ENCODE measurements around the gene PRR23E. TPM values are rescaled to one million over a fixed set of nuclear protein-coding genes. Genes with fewer than 3 reads are reported as not detected.

PRR23E gene
- polyA plus RNA-seq, 1 donor, result not detected

- H3K27ac ChIP-seq (ENCODE audit: low read length), result no peak overlapping the region
- H3K4me3 ChIP-seq (ENCODE audit: low read length), result no peak overlapping the region
- WGBS (ENCODE audit: insufficient coverage, low lambda C conversion rate), result no CpG with 5 or more reads among the region's 15 CpGs
- H3K36me3 ChIP-seq (ENCODE audit: control insufficient read depth, insufficient read depth, low read length), result no peaks in the 10 kb centered on the region
- H3K9me3 ChIP-seq (ENCODE audit: control insufficient read depth, low read depth, low read length), result peaks cover 2% of the 10 kb centered on the region
- no peak for DNase-seq
- H3K4me1 ChIP-seq (ENCODE audit: control insufficient read depth, insufficient read depth, low read length), result no peaks in the 10 kb centered on the region
- peaks cover 13% of the 10 kb centered on the region for H3K27me3 ChIP-seq (ENCODE audit: control insufficient read depth, insufficient read depth, low read length)
Measured at GRCh38 chr3:127196466-127197299, 3.8 kb downstream of the PRR23E start.

GRCh38 chr3:127197300-127198189 is 4.6 kb downstream of the PRR23E start:
- H3K27me3 ChIP-seq (ENCODE audit: control insufficient read depth, insufficient read depth, low read length), result peaks cover 13% of the 10 kb centered on the region
- H3K4me1 ChIP-seq (ENCODE audit: control insufficient read depth, insufficient read depth, low read length), result no peaks in the 10 kb centered on the region
- WGBS (ENCODE audit: insufficient coverage, low lambda C conversion rate), result no CpG with 5 or more reads among the region's 14 CpGs
- H3K27ac ChIP-seq (ENCODE audit: low read length), result no peak overlapping the region
- peaks cover 2% of the 10 kb centered on the region for H3K9me3 ChIP-seq (ENCODE audit: control insufficient read depth, low read depth, low read length)
- no peak for DNase-seq
- H3K36me3 ChIP-seq (ENCODE audit: control insufficient read depth, insufficient read depth, low read length), result no peaks in the 10 kb centered on the region
- no peak overlapping the region for H3K4me3 ChIP-seq (ENCODE audit: low read length)

- Histone ChIP-seq H3K36me3 (ENCODE audit: control insufficient read depth, insufficient read depth, low read length) (no peaks in the 10 kb centered on the region), H3K4me3 (ENCODE audit: low read length) (no peak overlapping the region), H3K27ac (ENCODE audit: low read length) (no peak overlapping the region), H3K4me1 (ENCODE audit: control insufficient read depth, insufficient read depth, low read length) (no peaks in the 10 kb centered on the region), H3K27me3 (ENCODE audit: control insufficient read depth, insufficient read depth, low read length) (peaks cover 13% of the 10 kb centered on the region), H3K9me3 (ENCODE audit: control insufficient read depth, low read depth, low read length) (no peaks in the 10 kb centered on the region)
- 88% methylated on average over 1 of the region's 6 CpGs for WGBS (ENCODE audit: insufficient coverage, low lambda C conversion rate)
- DNase-seq, result no peak
Measured at GRCh38 chr3:127200086-127200691, 7.3 kb downstream of the PRR23E start.

GRCh38 chr3:127203024-127203423 is 10.1 kb downstream of the PRR23E start:
- no peak for DNase-seq
- Histone ChIP-seq H3K27me3 (ENCODE audit: control insufficient read depth, insufficient read depth, low read length) (peaks cover 10% of the 10 kb centered on the region), H3K27ac (ENCODE audit: low read length) (no peak overlapping the region), H3K4me1 (ENCODE audit: control insufficient read depth, insufficient read depth, low read length) (no peaks in the 10 kb centered on the region), H3K36me3 (ENCODE audit: control insufficient read depth, insufficient read depth, low read length) (no peaks in the 10 kb centered on the region), H3K4me3 (ENCODE audit: low read length) (no peak overlapping the region), H3K9me3 (ENCODE audit: control insufficient read depth, low read depth, low read length) (no peaks in the 10 kb centered on the region)
- WGBS (ENCODE audit: insufficient coverage, low lambda C conversion rate), result 40% methylated on average over 1 of the region's 1 CpG

GRCh38 chr3:127204841-127205582 is 12.1 kb downstream of the PRR23E start:
- no peak for DNase-seq
- no peak overlapping the region for H3K4me3 ChIP-seq (ENCODE audit: low read length)
- H3K9me3 ChIP-seq (ENCODE audit: control insufficient read depth, low read depth, low read length), result no peaks in the 10 kb centered on the region
- no peak overlapping the region for H3K27ac ChIP-seq (ENCODE audit: low read length)
- H3K27me3 ChIP-seq (ENCODE audit: control insufficient read depth, insufficient read depth, low read length), result peaks cover 6% of the 10 kb centered on the region
- H3K4me1 ChIP-seq (ENCODE audit: control insufficient read depth, insufficient read depth, low read length), result no peaks in the 10 kb centered on the region
- 100% methylated on average over 2 of the region's 17 CpGs for WGBS (ENCODE audit: insufficient coverage, low lambda C conversion rate)
- H3K36me3 ChIP-seq (ENCODE audit: control insufficient read depth, insufficient read depth, low read length), result no peaks in the 10 kb centered on the region

- Histone ChIP-seq H3K36me3 (ENCODE audit: control insufficient read depth, insufficient read depth, low read length) (no peaks in the 10 kb centered on the region), H3K27ac (ENCODE audit: low read length) (no peak overlapping the region), H3K27me3 (ENCODE audit: control insufficient read depth, insufficient read depth, low read length) (no peaks in the 10 kb centered on the region), H3K4me1 (ENCODE audit: control insufficient read depth, insufficient read depth, low read length) (no peaks in the 10 kb centered on the region), H3K9me3 (ENCODE audit: control insufficient read depth, low read depth, low read length) (no peaks in the 10 kb centered on the region), H3K4me3 (ENCODE audit: low read length) (no peak overlapping the region)
- DNase-seq, result no peak
- no CpG with 5 or more reads among the region's 3 CpGs for WGBS (ENCODE audit: insufficient coverage, low lambda C conversion rate)
Measured at GRCh38 chr3:127206154-127206553, 13.2 kb downstream of the PRR23E start.

- H3K4me3 ChIP-seq (ENCODE audit: low read length), result no peak overlapping the region
- H3K27ac ChIP-seq (ENCODE audit: low read length), result no peak overlapping the region
- WGBS (ENCODE audit: insufficient coverage, low lambda C conversion rate), result no CpG with 5 or more reads among the region's 15 CpGs
- H3K27me3 ChIP-seq (ENCODE audit: control insufficient read depth, insufficient read depth, low read length), result no peaks in the 10 kb centered on the region
- no peaks in the 10 kb centered on the region for H3K9me3 ChIP-seq (ENCODE audit: control insufficient read depth, low read depth, low read length)
- no peak for DNase-seq
- H3K4me1 ChIP-seq (ENCODE audit: control insufficient read depth, insufficient read depth, low read length), result no peaks in the 10 kb centered on the region
- no peaks in the 10 kb centered on the region for H3K36me3 ChIP-seq (ENCODE audit: control insufficient read depth, insufficient read depth, low read length)
Measured at GRCh38 chr3:127206611-127207516, 13.9 kb downstream of the PRR23E start.

- no peaks in the 10 kb centered on the region for H3K9me3 ChIP-seq (ENCODE audit: control insufficient read depth, low read depth, low read length)
- no peak for DNase-seq
- no peak overlapping the region for H3K27ac ChIP-seq (ENCODE audit: low read length)
- no peaks in the 10 kb centered on the region for H3K27me3 ChIP-seq (ENCODE audit: control insufficient read depth, insufficient read depth, low read length)
- no CpG with 5 or more reads among the region's 8 CpGs for WGBS (ENCODE audit: insufficient coverage, low lambda C conversion rate)
- no peaks in the 10 kb centered on the region for H3K4me1 ChIP-seq (ENCODE audit: control insufficient read depth, insufficient read depth, low read length)
- H3K4me3 ChIP-seq (ENCODE audit: low read length), result no peak overlapping the region
- H3K36me3 ChIP-seq (ENCODE audit: control insufficient read depth, insufficient read depth, low read length), result no peaks in the 10 kb centered on the region
Measured at GRCh38 chr3:127207727-127208482, 15.0 kb downstream of the PRR23E start.
